HG03196 (cell line): Measurements from ENCODE around the gene ZDHHC20.

ENCODE experiments used
- ATAC-seq: cut with Tn5 transposase; IDR thresholded peaks from one replicate; pipeline ENCODE4 v1.9.1; 2021; ENCODE audit not compliant: unreplicated experiment

Gene ZDHHC20

DNA sequence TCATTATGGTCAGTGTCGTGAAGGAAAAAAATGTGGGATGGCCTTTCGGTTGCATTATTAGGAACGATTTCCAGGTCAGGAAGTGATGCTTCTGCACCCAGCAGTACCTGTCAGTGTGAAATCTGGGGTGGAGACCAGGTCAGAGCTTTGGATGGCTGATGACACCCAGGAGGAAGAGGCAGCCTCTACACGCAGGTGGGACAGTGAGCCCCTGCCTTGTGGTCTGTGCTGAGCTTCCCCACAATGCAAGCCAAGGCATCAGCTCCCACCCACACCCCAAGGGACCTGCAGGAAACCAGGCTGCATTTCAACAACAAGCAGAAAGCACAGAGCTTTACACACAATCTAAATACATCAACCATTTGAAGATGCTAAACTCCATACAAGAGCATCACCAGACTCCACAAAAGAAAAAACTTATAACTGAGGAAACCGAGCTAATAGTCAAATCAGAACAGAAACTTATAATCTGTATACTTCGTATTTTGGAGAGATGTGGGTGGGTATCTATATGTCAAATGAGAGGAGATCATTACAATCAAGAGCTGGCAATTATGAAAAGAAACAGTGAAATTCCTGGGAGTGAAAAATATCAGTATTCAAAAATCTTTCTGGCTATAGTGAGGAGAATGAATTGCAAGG, 130.1 kb downstream of the ZDHHC20 start:
- ATAC-seq = no peak

DNA sequence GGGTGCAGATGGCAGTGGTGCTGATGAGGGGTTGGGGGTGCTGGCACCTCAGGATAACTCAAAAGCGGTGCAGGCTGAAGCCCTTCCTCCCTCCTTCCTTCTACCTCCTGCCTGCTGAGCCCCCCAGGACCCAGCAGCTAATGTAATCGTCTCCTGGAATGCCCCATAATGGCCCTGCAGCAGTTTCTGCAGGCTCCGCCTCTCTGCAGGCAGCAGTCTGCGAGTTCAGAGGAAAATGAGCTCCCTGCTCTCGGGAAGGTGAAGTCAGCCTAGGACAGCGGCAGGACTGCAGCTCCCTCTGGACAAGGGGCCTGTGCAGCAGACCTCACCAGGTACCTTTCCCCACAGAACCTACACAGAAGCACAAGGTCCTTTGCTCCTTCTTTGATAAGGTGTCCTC, 130.9 kb downstream of the ZDHHC20 start:
- no peak for ATAC-seq

DNA sequence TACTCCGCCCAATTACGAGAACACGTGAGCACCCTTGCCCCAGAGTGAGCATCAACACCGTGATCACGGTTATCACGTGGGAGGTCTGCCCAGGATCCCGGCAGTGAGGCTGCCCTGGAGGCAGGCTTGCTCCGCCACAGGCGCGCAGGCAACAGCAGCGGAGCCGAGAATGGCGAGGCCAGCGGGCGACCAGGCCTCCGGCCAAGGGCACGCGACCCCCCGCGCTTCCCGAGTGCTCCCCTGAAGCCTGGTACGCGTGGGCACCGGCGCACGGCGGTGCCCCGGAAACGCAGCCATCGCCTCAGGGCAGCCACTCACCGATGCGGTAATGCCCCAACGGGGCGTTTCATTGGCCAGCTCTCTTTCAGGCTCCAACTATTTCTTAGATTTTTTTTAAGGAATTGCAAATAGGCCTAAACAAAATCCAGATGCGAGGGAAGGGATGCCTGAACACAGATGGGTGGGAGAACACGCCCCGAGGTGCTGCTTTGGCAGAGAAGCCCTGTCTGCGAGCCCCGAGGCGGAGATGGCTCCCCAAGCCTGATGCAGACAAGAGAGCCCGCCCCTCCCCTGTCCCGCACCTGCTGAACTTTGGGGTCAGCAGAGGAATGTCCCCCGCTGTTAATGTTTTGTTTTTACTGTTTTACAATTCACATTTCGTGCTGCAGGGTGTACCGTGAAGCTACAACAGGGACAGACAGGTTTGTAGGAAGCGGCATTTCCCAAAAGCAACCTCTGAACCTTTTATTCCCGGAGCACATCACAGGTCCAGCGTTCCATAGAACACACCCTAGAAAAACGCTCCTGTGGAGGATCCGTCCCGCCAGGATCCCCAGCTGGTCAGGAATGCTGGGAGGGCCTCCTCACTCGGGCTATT, 132.7 kb downstream of the ZDHHC20 start:
- ATAC-seq = no peak

DNA sequence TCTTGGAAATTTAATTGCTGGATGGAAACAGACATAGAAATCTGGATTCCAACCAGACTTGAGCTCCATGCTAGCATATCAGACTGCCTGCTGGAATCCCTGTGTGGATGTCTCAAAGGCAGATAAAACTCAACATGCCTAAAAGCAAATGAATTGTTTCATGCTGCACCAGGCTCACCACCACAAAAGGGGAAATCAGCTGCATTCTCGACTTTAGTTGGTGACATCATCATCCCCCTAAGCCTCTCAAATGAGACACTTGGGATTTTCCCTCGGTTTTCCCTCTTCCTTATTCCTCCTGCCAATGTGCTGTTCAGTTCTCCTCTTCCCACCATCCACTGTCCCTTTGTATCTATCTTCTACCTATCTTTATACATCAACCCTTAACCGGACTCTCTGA, 134.3 kb downstream of the ZDHHC20 start:
- ATAC-seq = no peak

DNA sequence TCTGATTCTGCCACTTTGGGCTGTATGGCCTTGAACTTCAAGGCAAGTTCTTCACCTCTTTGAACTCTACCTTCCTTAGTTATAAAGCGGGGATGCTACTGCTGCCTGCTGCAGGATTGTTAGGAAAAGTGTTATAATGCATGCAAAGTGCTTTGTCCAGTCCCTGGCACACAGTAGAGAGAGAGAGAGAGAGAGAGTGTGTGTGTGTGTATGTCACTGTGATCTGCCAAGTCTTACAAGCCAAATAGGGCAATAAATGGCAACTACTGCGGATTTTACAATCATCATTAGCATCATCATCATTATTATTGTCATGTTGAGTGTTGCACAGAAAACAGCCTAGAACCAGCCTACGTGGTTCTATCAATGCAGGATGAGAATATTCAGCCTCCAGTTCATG, 136.1 kb downstream of the ZDHHC20 start:
- no peak for ATAC-seq
